Glutamatergic neuron (in vitro differentiated cells): Measurements from ENCODE around the gene FUS. TPM values are rescaled to one million over a fixed set of nuclear protein-coding genes. Genes with fewer than 3 reads are reported as not detected.

Experiments
- DNase-seq: peaks from one replicate; pipeline ENCODE4 v3.0.0; 2022
- H3K27ac Mint-ChIP-seq: one replicate; pipeline ENCODE4 v1.8.0; 2020; ENCODE audit warnings: mild to moderate bottlenecking, mixed read lengths, inconsistent platforms; ENCODE audit not compliant: unreplicated experiment
- H3K27me3 Mint-ChIP-seq: one replicate; pipeline ENCODE4 v1.8.0; 2020; ENCODE audit warnings: mild to moderate bottlenecking, moderate library complexity, mixed read lengths, inconsistent platforms; ENCODE audit not compliant: unreplicated experiment
- H3K36me3 Mint-ChIP-seq: one replicate; pipeline ENCODE4 v1.8.0; 2020; ENCODE audit warnings: mild to moderate bottlenecking, mixed read lengths, inconsistent platforms; ENCODE audit not compliant: unreplicated experiment
- H3K4me1 Mint-ChIP-seq: one replicate; pipeline ENCODE4 v1.8.0; 2020; ENCODE audit warnings: mild to moderate bottlenecking, low read depth, mixed read lengths, inconsistent platforms; ENCODE audit not compliant: unreplicated experiment
- H3K4me3 Mint-ChIP-seq: one replicate; pipeline ENCODE4 v1.8.0; 2020; ENCODE audit warnings: mild to moderate bottlenecking, mixed read lengths, inconsistent platforms; ENCODE audit not compliant: unreplicated experiment
- H3K9me3 Mint-ChIP-seq: one replicate; pipeline ENCODE4 v1.8.0; 2020; ENCODE audit warnings: mild to moderate bottlenecking, moderate library complexity, mixed read lengths, inconsistent platforms; ENCODE audit not compliant: unreplicated experiment
- CTCF ChIP-seq: fragments of 200-600 bp; sonication (generic); IDR thresholded peaks from one replicate; pipeline ENCODE4 v1.5.0; 2021; ENCODE audit not compliant: partially characterized antibody, unreplicated experiment
- total RNA-seq: library from RNA; stranded (reverse); fragmentation: NEBNext Ultra II Directional; extraction: Animal tissue kit (Norgen Biotek cat#: 25700); gene quantifications from one replicate; pipeline ENCODE4 v1.2.1, GENCODE V29; 2021; ENCODE audit not compliant: unreplicated experiment

The FUS gene
- total RNA-seq, 1 donor from 2014 or later: 473 TPM

GRCh38 chr16:31186930-31187807, 7.2 kb downstream of the FUS start:
- no peak overlapping the region for H3K27ac Mint-ChIP-seq
- peaks cover 9% of the 10 kb centered on the region for H3K4me1 Mint-ChIP-seq
- DNase-seq: no peak
- TF ChIP-seq CTCF: no peak
- no peak overlapping the region for H3K4me3 Mint-ChIP-seq
- peaks cover 4% of the 10 kb centered on the region for H3K9me3 Mint-ChIP-seq
- H3K27me3 Mint-ChIP-seq: peaks cover 8% of the 10 kb centered on the region
- H3K36me3 Mint-ChIP-seq: peaks cover 9% of the 10 kb centered on the region

- Mint-ChIP-seq H3K36me3 (peaks cover 9% of the 10 kb centered on the region), H3K4me3 (no peak overlapping the region), H3K9me3 (peaks cover 4% of the 10 kb centered on the region), H3K4me1 (peaks cover 4% of the 10 kb centered on the region), H3K27ac (no peak overlapping the region), H3K27me3 (peaks cover 8% of the 10 kb centered on the region)
- no peak for DNase-seq
- no peak for TF ChIP-seq CTCF
These were observed 7.9 kb downstream of the FUS start for GRCh38 chr16:31187808-31188189.

- Mint-ChIP-seq H3K27ac (no peak overlapping the region), H3K4me3 (no peak overlapping the region)
- no peak for TF ChIP-seq CTCF
These were observed 8.8 kb downstream of the FUS start for GRCh38 chr16:31188450-31189411.

GRCh38 chr16:31189412-31189778, 9.5 kb downstream of the FUS start:
- peaks cover 4% of the 10 kb centered on the region for H3K27me3 Mint-ChIP-seq
- H3K27ac Mint-ChIP-seq: no peak overlapping the region
- no peak for TF ChIP-seq CTCF
- H3K4me3 Mint-ChIP-seq: no peak overlapping the region
- peaks cover 6% of the 10 kb centered on the region for H3K36me3 Mint-ChIP-seq
- no peak for DNase-seq
- no peaks in the 10 kb centered on the region for H3K4me1 Mint-ChIP-seq
- H3K9me3 Mint-ChIP-seq: peaks cover 2% of the 10 kb centered on the region

More at GRCh38 chr16:31188450-31189411, 8.8 kb downstream of the FUS start:
- Mint-ChIP-seq H3K27me3 (peaks cover 4% of the 10 kb centered on the region), H3K9me3 (peaks cover 4% of the 10 kb centered on the region), H3K36me3 (peaks cover 8% of the 10 kb centered on the region), H3K4me1 (no peaks in the 10 kb centered on the region)
- DNase-seq: no peak

- TF ChIP-seq CTCF: no peak
- H3K36me3 Mint-ChIP-seq: peaks cover 6% of the 10 kb centered on the region
- peak overlapping the region; percentile 1 for H3K27ac Mint-ChIP-seq
- no peak for DNase-seq
- H3K4me3 Mint-ChIP-seq: no peak overlapping the region
- H3K4me1 Mint-ChIP-seq: no peaks in the 10 kb centered on the region
- H3K27me3 Mint-ChIP-seq: peaks cover 4% of the 10 kb centered on the region
- peaks cover 2% of the 10 kb centered on the region for H3K9me3 Mint-ChIP-seq
These were observed 10.1 kb downstream of the FUS start for GRCh38 chr16:31190061-31190460.
